ENCODE measurements around the gene NAA80.
"Not testable (repeated sequence)": the region's sequence is repeated elsewhere in the genome, so short reads cannot be mapped to it uniquely, and the experiment has no call there.

The NAA80 gene

GRCh38 chr3:50268703-50269451 lies 30.3 kb downstream of the NAA80 start, which contains the start of gene SEMA3B:
SEMA3B (plus strand) TSS chr3:50269147; CDS start chr3:50269241, 94 bp downstream.
- no peak for DNase-seq

- no peak for DNase-seq
Observed at GRCh38 chr3:50268276-50268675, 30.9 kb downstream of the NAA80 start.

DNA sequence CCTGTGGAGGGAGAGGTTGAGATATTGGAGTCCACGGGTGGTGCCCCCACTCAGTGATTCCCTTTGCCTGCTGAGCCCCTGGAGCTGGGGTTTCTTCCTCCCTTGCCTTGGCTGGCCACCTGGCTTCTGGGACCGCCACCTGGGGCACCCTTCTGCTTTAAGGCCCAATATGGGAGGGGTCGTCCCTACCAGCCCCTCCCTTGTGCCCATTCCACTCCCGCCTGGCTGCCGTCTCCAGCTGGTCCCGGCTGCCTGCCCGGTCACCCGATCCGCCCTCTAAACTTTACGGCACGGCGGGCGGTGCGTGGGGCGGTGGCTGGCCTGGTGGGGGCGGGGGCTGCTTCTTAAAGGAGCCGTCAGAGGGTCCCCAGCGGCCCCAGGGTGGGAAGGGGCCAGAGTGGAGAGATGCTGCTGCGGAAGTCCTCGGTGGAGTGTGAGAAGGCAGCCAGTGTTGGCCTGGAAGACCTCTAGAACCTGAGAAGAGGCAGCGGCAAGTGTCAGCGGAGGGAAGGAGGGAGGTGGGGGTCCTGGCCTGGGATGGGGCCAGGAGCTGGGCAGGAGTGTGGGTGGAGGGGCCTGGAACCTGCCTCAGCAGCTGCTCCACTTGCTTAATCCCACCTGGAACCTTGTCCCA lies 31.8 kb downstream of the NAA80 start:
- DNase-seq = no peak

GRCh38 chr3:50266836-50267235 lies 32.4 kb downstream of the NAA80 start:
- no peak for DNase-seq

DNA sequence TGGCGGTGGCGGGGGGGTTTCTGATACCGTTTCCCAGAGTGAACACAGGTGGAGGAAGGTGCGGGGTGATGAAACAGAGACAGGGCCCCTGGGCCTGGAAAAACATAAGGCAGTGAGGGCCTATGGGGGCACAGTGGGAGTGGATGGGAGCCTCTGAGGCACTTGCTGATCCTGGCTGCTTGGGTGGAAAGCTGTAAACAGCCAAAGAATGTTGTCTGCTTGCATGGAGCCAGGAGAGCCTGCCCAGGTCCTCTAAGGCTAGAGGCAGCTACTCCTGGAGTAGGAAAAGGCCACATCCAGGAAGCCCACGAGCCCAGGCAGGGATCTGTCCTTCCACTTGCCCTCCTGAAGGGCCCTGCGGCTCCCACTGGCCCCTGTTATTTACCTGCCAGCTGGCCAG lies 33.2 kb downstream of the NAA80 start:
- no peak for DNase-seq

- DNase-seq = no peak
Observed at GRCh38 chr3:50265571-50265970, 33.6 kb downstream of the NAA80 start.

DNA sequence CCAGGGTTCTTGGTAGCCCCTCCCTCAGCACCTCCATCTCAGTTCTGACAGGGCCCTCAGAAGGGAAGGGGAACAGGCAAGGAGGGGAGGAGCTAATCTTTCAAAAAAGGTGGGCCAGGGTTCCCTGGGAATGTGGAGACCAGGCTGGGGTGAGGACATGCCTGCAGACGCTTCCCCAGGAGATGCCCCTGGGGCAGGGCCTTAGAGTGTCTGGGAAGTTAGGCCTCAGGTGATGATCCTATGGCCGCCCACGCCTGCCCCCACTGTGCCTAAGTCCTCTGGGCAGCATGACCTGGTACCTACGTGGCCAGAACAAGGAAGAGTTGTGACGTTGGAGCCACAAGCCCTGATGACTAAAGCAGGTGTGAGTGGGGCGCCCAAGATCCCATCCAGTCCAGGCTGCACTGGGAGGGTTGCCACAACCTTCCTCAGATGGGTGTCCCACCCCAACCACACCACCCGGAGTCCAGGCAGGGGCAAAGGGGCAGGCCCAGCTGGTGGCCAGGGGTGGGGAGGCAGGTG lies 34.2 kb downstream of the NAA80 start:
- no peak for DNase-seq

DNA sequence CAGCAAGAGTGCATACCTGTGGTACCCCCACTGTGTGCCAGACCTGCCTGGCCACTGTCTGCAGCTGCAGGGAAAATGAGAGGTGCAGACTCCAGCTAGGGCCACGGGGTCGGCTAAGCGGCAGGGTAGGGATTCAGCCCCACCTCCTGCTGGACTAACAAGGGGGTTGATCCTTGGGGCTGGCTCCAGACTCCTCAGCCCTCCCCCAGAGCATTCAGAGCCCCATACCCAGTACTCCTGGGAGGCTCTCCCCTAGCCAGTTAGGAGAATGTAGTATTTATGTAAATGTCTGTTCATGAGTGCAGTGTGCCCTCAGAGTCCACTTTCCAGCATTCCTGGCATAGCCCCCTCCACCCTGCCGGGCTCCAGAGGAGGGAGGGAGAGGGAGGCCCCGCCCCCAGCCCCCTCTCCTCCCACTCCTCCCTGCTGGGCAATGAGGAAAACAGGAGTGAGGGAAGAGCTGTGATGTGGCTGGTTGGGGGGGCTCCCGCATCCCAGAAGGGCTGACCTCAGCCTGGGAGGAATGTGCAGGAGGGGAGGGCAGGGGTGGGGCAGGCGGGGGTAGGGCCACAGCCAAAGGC lies 34.7 kb downstream of the NAA80 start:
- no peak for DNase-seq

- DNase-seq = no peak
Observed at GRCh38 chr3:50263478-50264382, 35.5 kb downstream of the NAA80 start.

- DNase-seq = no peak
Observed at GRCh38 chr3:50262778-50263177, 36.4 kb downstream of the NAA80 start.

DNA sequence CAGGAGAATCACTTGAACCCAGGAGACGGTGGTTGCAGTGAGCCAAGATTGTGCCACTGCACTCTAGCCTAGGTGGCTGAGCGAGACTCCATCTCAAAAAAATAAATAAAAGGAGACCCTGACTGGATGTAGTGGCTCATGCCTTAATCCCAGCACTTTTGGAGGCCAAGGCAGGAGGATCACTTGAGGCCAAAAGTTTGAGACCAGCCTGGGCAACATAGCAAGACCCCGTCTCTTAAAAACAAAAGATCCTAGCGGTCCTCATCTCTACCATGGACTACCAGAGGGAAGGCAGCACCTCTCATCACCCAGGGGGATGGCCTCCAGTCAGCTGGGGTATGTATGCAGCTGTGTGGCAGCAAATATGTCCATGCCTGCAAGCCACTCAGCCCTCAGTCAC lies 37.0 kb downstream of the NAA80 start:
- not testable (repeated sequence) for DNase-seq

DNA sequence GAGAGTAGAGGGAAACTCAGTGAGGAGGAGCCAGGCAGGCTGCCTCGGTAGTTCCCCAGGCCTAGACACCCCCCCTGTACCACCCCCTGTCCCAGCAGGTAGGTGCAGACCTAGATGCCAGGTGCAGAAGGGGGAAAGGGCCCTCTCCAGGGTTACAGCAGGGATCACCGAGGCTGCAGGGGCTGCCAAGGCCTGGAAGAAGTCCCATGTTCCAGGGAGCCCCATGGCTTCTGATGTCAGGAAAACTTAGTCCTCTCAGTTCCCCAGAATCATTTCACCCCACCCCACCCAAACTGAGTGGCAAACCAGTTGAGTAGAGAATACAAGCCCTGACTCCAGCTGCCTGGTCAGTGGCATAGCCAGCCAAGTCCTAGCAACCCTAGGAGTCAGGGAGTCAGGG lies 37.7 kb downstream of the NAA80 start:
- no peak for DNase-seq

DNA sequence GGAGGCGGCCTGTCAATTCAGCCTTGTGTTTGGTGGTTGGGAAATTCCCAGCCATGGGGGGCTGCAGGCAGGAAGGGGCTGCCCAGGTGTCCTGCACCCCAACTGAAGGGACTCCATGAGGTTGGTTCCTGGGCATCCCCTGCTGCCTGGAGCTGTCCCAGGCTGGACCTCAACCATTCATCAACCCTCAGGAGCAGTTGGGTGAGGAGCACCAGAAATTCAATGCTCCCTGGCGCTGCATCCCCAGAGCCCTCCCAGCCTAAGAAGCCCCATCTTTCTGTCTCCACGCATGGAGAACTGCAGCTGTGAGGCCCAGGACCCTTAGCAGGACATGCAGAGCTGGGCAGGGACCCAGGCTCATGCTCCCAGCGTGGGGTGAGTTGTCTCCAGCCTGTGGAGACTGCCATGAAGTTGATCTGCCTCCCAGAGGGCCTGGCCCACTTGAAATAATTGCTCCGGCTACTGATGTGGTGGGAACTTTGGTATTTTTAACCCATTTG lies 38.2 kb downstream of the NAA80 start:
- no peak for DNase-seq

GRCh38 chr3:50260027-50260941 lies 38.9 kb downstream of the NAA80 start:
- peak; percentile 55 to 75 (median 63) for DNase-seq

DNA sequence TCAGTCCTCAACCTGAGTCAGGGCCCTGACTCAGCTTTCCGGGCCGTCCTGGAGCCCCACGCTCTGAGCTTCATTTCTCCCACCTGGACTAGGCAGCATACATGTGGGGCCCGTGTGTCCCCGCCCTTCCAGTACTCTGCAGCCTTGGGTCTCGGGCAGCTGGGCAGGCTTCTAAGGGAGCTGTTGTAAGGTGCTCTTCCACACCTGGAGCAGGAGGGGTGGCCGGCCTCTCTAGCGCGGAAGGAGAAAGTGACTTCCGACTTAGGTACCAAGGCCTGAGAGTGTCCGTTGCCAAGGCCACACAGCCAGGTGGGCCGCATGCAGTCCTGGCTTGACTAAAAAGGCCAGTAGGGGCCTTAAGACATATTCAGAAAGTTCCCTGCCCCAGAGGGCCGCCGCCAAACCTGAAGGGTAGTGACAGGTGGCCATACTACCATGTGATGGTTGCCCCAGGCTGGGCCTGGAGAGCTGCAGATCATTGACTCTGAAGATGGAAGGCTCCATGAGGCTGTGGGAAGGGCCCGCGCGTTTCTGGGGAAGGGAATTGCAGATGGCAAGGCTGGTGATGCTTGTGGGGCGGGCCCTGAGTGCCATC lies 39.7 kb downstream of the NAA80 start:
- DNase-seq = no peak

- no peak for DNase-seq
Observed at GRCh38 chr3:50258979-50259378, 40.2 kb downstream of the NAA80 start.

DNA sequence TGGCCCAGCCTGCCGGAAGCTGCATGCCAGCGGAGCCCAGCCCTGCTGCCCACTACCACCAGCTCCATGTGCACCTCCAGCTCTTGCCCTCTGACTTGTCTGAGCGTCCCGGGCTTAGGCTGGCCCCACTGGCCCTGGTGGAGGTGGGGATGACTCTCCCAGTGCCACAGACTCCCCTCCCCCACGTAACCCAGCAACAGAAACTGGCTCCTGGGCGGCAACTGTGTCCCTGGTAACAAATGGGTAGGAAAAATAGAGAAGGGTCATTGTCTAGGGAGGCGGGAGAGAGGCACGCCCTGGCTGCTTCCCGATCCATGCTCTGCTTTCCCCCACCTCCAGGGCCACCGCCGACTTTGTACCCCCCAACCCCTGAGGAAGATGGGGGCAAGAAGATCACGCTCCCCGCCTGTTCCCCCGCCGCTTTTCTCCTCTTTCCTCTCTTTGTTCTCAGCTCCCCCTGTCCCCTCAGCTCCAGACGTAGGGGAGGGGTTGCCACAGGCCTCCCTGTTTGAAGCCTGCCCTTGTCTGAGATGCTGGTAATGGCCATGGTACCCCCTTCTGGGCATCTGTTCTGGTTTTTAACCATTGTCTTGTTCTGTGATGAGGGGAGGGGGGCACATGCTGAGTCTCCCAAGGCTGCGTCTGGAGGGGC lies 41.0 kb downstream of the NAA80 start:
- no peak for DNase-seq

GRCh38 chr3:50256978-50257890 lies 42.0 kb downstream of the NAA80 start:
- DNase-seq = peak in 1 of 4 experiments; percentile 24

DNA sequence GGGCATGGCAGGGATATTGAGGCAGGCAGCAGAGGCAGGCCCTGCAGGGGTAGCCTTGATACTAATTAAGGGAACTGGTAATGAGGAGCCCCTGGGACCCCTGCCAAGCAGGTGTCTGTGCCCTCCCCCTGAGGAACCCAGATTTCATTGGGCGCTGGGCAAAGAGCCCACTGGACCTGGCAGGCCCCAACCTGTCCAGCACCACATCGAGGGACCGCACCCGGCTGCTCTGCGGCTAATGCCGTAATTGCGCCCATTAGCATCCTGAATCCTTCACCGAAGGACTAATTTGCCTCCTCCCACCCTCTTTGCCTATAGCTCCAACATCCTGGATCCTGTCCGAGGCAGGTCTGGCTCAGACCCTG lies 44.0 kb downstream of the NAA80 start:
- DNase-seq = no peak
